Measurements from ENCODE around the gene STAG3. TPM values are rescaled to one million over a fixed set of nuclear protein-coding genes. Genes with fewer than 3 reads are reported as not detected.
A peak's percentile ranks its signal among the peaks of the same experiment; 100 is the strongest.

STAG3 gene
- total RNA-seq, 4 donors from 2014 or later, result 0.96 to 9.4 (median 2.2) TPM; not detected in 1

GRCh38 chr7:100170101-100170897, 7.4 kb upstream of the STAG3 start:
- H3K27me3 ChIP-seq, result peaks cover 16% of the 10 kb centered on the region
- WGBS, 2 donors (ENCODE audit: low coverage in 1 of 2), result 86 to 88% methylated on average over 4 to 11 of the region's 11 CpGs
- no peak for DNase-seq
- in situ Hi-C loops (cut with MboI; ENCODE audit: low pct_ligation_motif_present in 1 of 4, low pct_unique_long_range_greater_than_20kb in 1 of 4, low sequenced_read_pairs in 3 of 4) (no loop called here), intact Hi-C loops (cut with DNase I; ENCODE audit: low total_unique reads) (no loop called here)
- H3K4me1 ChIP-seq, result peaks cover 10 to 38% (median 32%) of the 10 kb centered on the region in 4 donors
- TF ChIP-seq, protein P1, sequence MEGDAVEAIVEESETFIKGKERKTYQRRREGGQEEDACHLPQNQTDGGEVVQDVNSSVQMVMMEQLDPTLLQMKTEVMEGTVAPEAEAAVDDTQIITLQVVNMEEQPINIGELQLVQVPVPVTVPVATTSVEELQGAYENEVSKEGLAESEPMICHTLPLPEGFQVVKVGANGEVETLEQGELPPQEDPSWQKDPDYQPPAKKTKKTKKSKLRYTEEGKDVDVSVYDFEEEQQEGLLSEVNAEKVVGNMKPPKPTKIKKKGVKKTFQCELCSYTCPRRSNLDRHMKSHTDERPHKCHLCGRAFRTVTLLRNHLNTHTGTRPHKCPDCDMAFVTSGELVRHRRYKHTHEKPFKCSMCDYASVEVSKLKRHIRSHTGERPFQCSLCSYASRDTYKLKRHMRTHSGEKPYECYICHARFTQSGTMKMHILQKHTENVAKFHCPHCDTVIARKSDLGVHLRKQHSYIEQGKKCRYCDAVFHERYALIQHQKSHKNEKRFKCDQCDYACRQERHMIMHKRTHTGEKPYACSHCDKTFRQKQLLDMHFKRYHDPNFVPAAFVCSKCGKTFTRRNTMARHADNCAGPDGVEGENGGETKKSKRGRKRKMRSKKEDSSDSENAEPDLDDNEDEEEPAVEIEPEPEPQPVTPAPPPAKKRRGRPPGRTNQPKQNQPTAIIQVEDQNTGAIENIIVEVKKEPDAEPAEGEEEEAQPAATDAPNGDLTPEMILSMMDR (IDR thresholded peaks at IDR 0.05), result no peak
- no peak for TF ChIP-seq POLR2AphosphoS5 (IDR thresholded peaks at IDR 0.05)
- no peak for TF ChIP-seq POLR2A (IDR thresholded peaks at IDR 0.05)
- TF ChIP-seq EP300 (IDR thresholded peaks at IDR 0.05; ENCODE audit: low read depth), result no peak
- no peak overlapping the region for H3K4me3 ChIP-seq
- H3K36me3 ChIP-seq, result no peaks in the 10 kb centered on the region
- no peaks in the 10 kb centered on the region for H3K9me3 ChIP-seq
- no peak overlapping the region for H3K27ac ChIP-seq

GRCh38 chr7:100171087-100171681, 6.5 kb upstream of the STAG3 start:
- peaks cover 16% of the 10 kb centered on the region for H3K27me3 ChIP-seq
- no peak overlapping the region for H3K27ac ChIP-seq
- intact Hi-C loops (cut with DNase I; ENCODE audit: low total_unique reads), result no loop called here
- TF ChIP-seq, protein P1 (IDR thresholded peaks at IDR 0.05), result no peak
- TF ChIP-seq POLR2AphosphoS5 (IDR thresholded peaks at IDR 0.05) (no peak), EP300 (IDR thresholded peaks at IDR 0.05; ENCODE audit: low read depth) (no peak), POLR2A (IDR thresholded peaks at IDR 0.05) (no peak)
- H3K9me3 ChIP-seq, result no peaks in the 10 kb centered on the region
- in situ Hi-C loops (cut with MboI; ENCODE audit: low pct_ligation_motif_present in 1 of 4, low pct_unique_long_range_greater_than_20kb in 1 of 4, low sequenced_read_pairs in 3 of 4), result no loop called here
- 10% methylated on average over 31 of the region's 61 CpGs; no CpG with 5 or more reads in 1 of the 2 donors for whole genome bisulfite sequencing, 2 donors (ENCODE audit: low coverage in 1 of 2)
- H3K4me1 ChIP-seq, result peaks cover 10 to 38% (median 32%) of the 10 kb centered on the region in 4 donors
- DNase-seq, result peak; percentile 42
- peak overlapping the region in 3 of 4 donors; percentile 25 to 55 (median 49) for H3K4me3 ChIP-seq
- H3K36me3 ChIP-seq, result no peaks in the 10 kb centered on the region

- Histone ChIP-seq H3K36me3 (no peaks in the 10 kb centered on the region), H3K9me3 (no peaks in the 10 kb centered on the region), H3K4me1 (peaks cover 13 to 42% (median 36%) of the 10 kb centered on the region in 4 donors), H3K4me3 (peak overlapping the region in 3 of 4 donors; percentile 25 to 55 (median 49)), H3K27ac (no peak overlapping the region), H3K27me3 (peaks cover 16% of the 10 kb centered on the region)
- no peak for TF ChIP-seq POLR2A (IDR thresholded peaks at IDR 0.05)
- TF ChIP-seq, protein P1 (IDR thresholded peaks at IDR 0.05), result no peak
- TF ChIP-seq POLR2AphosphoS5 (IDR thresholded peaks at IDR 0.05), result no peak
- TF ChIP-seq EP300 (IDR thresholded peaks at IDR 0.05; ENCODE audit: low read depth), result no peak
- DNase-seq, result no peak
- intact Hi-C loops (cut with DNase I; ENCODE audit: low total_unique reads) (no loop called here), in situ Hi-C loops (cut with MboI; ENCODE audit: low pct_ligation_motif_present in 1 of 4, low pct_unique_long_range_greater_than_20kb in 1 of 4, low sequenced_read_pairs in 3 of 4) (no loop called here)
- 29 to 39% methylated on average over 6 to 12 of the region's 22 CpGs for WGBS, 2 donors (ENCODE audit: low coverage in 1 of 2)
These were observed 5.9 kb upstream of the STAG3 start for GRCh38 chr7:100171840-100172239.

- intact Hi-C loops (cut with DNase I; ENCODE audit: low total_unique reads), result no loop called here
- DNase-seq, result no peak
- TF ChIP-seq EP300 (IDR thresholded peaks at IDR 0.05; ENCODE audit: low read depth) (no peak), POLR2A (IDR thresholded peaks at IDR 0.05) (no peak), POLR2AphosphoS5 (IDR thresholded peaks at IDR 0.05) (no peak)
- TF ChIP-seq, protein P1 (IDR thresholded peaks at IDR 0.05), result no peak
- no peak overlapping the region for H3K27ac ChIP-seq
- no peaks in the 10 kb centered on the region for H3K9me3 ChIP-seq
- no peak overlapping the region for H3K4me3 ChIP-seq
- H3K36me3 ChIP-seq, result no peaks in the 10 kb centered on the region
- peaks cover 12 to 33% (median 23%) of the 10 kb centered on the region in 4 donors for H3K4me1 ChIP-seq
- 53 to 89% methylated on average over 4 to 11 of the region's 11 CpGs for WGBS, 2 donors (ENCODE audit: low coverage in 1 of 2)
- in situ Hi-C loops (cut with MboI; ENCODE audit: low pct_ligation_motif_present in 1 of 4, low pct_unique_long_range_greater_than_20kb in 1 of 4, low sequenced_read_pairs in 3 of 4), result no loop called here
- H3K27me3 ChIP-seq, result peaks cover 16% of the 10 kb centered on the region
These were observed 3.8 kb upstream of the STAG3 start for GRCh38 chr7:100173806-100174495.

Measured in transverse colon (tissue), 4 donors.